Kidney epithelial cell (primary cell): Measurements from ENCODE around the gene POLA1. TPM values are rescaled to one million over a fixed set of nuclear protein-coding genes. Genes with fewer than 3 reads are reported as not detected.

Experiments used
- DNase-seq: peaks from one replicate; pipeline ENCODE4 v3.0.0-alpha.2; 2010; ENCODE audit warnings: low read depth
- H3K27me3 ChIP-seq: 2 replicates; pipeline ENCODE4 v1.6.0; 2011; ENCODE audit warnings: low read length; ENCODE audit not compliant: control insufficient read depth, insufficient read depth
- H3K36me3 ChIP-seq: 2 replicates; pipeline ENCODE4 v1.5.1; 2011; ENCODE audit warnings: low read length; ENCODE audit not compliant: control insufficient read depth, insufficient read depth
- H3K4me3 ChIP-seq: 2 replicates; pipeline ENCODE4 v1.5.1; 2011; ENCODE audit warnings: low read depth, mild to moderate bottlenecking, control low read depth, low read length
- total RNA-seq: library from RNA; depleted of rRNA; stranded (reverse); fragments of >200 nt; gene quantifications from 2 replicates; pipeline ENCODE4 v1.2.3, GENCODE V29; 2015
- TF ChIP-seq, protein P1 (sequence below): IDR thresholded peaks from 2 replicates; pipeline ENCODE4 v1.5.1; 2011; ENCODE audit warnings: mild to moderate bottlenecking, moderate library complexity, low read length, control low read depth, inconsistent platforms; ENCODE audit not compliant: insufficient read depth, poor library complexity, severe bottlenecking

The POLA1 gene
- total RNA-seq, 1 donor from 2014 or later = 6.2 TPM

DNA sequence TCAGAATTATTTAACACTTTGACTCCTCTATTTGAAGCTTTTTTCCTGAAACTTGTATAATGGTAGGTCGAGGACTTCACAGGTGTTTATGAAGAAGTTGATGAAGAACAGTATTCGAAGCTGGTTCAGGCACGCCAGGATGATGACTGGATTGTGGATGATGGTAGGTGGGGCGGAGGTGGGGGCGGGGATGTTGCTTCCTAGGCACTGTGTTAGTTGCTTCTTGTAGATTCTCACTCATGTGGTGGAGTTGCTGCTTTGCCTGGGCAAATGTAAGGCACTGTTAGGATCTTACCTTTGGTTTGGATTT, 9.4 kb downstream of the POLA1 start:
- Histone ChIP-seq H3K36me3 (no peaks in the 10 kb centered on the region), H3K27me3 (no peaks in the 10 kb centered on the region), H3K4me3 (no peak overlapping the region)
- TF ChIP-seq, protein P1, sequence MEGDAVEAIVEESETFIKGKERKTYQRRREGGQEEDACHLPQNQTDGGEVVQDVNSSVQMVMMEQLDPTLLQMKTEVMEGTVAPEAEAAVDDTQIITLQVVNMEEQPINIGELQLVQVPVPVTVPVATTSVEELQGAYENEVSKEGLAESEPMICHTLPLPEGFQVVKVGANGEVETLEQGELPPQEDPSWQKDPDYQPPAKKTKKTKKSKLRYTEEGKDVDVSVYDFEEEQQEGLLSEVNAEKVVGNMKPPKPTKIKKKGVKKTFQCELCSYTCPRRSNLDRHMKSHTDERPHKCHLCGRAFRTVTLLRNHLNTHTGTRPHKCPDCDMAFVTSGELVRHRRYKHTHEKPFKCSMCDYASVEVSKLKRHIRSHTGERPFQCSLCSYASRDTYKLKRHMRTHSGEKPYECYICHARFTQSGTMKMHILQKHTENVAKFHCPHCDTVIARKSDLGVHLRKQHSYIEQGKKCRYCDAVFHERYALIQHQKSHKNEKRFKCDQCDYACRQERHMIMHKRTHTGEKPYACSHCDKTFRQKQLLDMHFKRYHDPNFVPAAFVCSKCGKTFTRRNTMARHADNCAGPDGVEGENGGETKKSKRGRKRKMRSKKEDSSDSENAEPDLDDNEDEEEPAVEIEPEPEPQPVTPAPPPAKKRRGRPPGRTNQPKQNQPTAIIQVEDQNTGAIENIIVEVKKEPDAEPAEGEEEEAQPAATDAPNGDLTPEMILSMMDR = no peak
- no peak for DNase-seq

GRCh38 chrX:24718771-24719170, 25.1 kb downstream of the POLA1 start:
- no peak for DNase-seq
- Histone ChIP-seq H3K36me3 (no peaks in the 10 kb centered on the region), H3K27me3 (no peaks in the 10 kb centered on the region), H3K4me3 (no peak overlapping the region)
- TF ChIP-seq, protein P1 = no peak

GRCh38 chrX:24720036-24720435, 26.3 kb downstream of the POLA1 start:
- TF ChIP-seq, protein P1 = no peak
- no peaks in the 10 kb centered on the region for H3K36me3 ChIP-seq
- H3K27me3 ChIP-seq = no peaks in the 10 kb centered on the region
- H3K4me3 ChIP-seq = no peak overlapping the region
- no peak for DNase-seq

DNA sequence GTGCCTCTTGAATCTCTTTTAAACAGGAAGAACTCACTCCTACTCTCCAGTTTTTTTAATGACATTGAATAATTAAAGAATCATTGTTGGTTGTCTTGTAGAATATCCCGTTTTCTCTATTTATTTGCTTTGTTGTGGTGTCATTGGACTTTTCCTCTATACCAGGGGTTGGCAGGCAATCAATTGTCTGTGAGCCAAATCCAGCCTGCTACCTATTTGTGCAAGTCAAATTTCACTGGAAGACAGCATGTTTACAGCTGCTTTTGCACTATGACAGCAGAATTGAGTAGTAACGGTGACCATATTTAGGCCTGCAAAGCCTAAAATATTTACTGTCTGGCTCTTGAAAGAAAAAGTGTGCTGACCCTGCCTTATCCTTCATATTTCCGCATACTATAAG, 34.8 kb downstream of the POLA1 start:
- H3K4me3 ChIP-seq = no peak overlapping the region
- no peak for DNase-seq
- H3K27me3 ChIP-seq = no peaks in the 10 kb centered on the region
- TF ChIP-seq, protein P1 = no peak
- no peaks in the 10 kb centered on the region for H3K36me3 ChIP-seq

GRCh38 chrX:24732766-24733500, 39.2 kb downstream of the POLA1 start:
- no peak for DNase-seq
- TF ChIP-seq, protein P1 = no peak
- Histone ChIP-seq H3K4me3 (no peak overlapping the region), H3K36me3 (no peaks in the 10 kb centered on the region), H3K27me3 (no peaks in the 10 kb centered on the region)

GRCh38 chrX:24741330-24741729, 47.6 kb downstream of the POLA1 start:
- DNase-seq = no peak
- no peak overlapping the region for H3K4me3 ChIP-seq
- TF ChIP-seq, protein P1 = no peak
- no peaks in the 10 kb centered on the region for H3K36me3 ChIP-seq
- no peaks in the 10 kb centered on the region for H3K27me3 ChIP-seq
